GM21619 (cell line): ENCODE measurements around the gene KLC1.

Source experiments
- ATAC-seq: cut with Tn5 transposase; IDR thresholded peaks from one replicate; pipeline ENCODE4 v1.9.1; 2021; ENCODE audit not compliant: unreplicated experiment

KLC1 gene

GRCh38 chr14:103688906-103689902, 60.2 kb downstream of the KLC1 start:
- ATAC-seq = no peak

DNA sequence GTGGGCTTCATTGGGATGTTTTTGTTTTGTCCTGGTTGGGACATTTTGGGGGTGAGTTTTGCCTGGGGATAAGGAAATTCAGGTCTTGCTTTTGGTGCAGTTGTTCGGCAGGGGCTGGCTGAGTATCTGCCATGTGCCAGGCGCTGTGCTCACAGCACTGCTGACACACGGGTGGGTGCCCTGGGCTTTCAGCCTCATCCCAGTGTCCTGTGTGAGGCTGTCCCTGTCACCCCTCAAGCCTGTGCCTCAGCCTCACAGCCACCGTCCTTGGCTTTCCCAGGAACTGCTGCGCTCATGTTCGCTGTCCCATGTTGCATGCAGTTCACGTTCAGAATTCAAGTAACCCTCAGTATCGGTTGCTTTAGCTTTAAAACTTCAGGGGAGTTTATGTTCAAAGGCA, 61.3 kb downstream of the KLC1 start:
- no peak for ATAC-seq

GRCh38 chr14:103691655-103692054, 62.6 kb downstream of the KLC1 start:
- ATAC-seq = peak; percentile 69

DNA sequence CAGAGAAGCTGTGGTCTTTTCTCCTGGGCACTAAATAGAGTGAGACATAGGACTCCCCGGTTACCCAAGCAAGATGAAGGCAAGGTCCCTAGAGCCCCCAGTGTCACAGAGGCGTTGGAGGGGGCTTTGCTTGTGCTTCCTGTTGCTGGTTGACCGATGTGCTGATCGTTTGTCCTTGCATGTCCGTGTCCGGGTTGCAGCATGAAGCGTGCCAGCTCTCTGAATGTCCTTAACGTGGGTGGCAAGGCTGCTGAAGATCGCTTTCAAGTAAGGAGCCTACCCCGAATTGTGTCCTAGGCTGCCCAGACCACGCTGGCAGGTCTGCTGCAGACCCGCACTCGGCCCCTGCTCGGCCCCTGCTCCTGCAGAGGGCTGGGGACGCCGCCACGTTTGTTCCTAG, 63.1 kb downstream of the KLC1 start:
- ATAC-seq = peak; percentile 22

GRCh38 chr14:103692871-103693270, 63.9 kb downstream of the KLC1 start:
- no peak for ATAC-seq

DNA sequence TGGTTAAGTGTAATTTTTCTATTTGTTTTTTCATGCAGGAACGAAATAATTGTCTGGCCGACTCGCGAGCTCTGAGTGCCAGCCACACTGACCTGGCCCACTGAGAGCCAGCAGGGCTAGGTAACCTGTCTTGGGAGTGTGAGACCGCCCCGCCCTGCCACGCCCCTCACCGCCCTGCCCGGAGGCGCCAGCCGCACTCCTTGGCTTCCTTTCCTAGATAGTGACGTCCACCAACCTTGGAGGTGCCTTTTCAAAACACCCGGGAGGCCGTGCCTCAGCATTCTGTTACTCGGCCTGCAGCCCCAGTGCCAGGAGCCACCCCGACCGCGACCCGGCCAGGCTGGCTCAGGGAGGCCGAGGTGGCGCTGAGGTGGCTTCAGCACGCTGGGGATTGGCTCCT, 64.5 kb downstream of the KLC1 start:
- ATAC-seq = no peak

DNA sequence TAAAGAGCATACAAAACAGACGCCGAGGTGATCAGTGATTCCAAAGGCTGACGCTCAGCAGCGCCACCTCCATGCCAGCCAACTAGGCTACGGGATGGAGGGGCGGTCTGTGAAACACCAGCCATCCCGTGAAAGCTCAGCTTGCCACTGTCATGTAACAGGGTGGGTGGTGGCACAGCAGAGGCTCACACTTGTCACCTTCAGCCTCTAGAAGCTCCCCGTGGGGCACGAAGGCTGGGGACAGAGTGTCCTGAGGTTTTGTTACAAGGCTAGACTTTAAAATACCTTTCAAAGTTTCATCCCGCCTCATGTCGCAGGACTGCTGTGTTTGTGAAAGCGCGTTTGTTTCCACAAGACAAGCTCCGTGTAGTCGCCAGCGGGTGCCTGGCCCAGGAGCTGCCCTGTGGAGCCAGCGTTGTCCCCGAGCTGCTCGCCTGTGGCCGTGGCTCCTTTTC, 65.6 kb downstream of the KLC1 start:
- ATAC-seq = no peak

- ATAC-seq = no peak
These were observed 66.5 kb downstream of the KLC1 start for GRCh38 chr14:103695296-103696069.

GRCh38 chr14:103696070-103696402, 67.0 kb downstream of the KLC1 start:
- no peak for ATAC-seq

- ATAC-seq = no peak
These were observed 67.6 kb downstream of the KLC1 start for GRCh38 chr14:103696466-103697071.

GRCh38 chr14:103697206-103697602, 68.2 kb downstream of the KLC1 start:
- ATAC-seq = no peak

DNA sequence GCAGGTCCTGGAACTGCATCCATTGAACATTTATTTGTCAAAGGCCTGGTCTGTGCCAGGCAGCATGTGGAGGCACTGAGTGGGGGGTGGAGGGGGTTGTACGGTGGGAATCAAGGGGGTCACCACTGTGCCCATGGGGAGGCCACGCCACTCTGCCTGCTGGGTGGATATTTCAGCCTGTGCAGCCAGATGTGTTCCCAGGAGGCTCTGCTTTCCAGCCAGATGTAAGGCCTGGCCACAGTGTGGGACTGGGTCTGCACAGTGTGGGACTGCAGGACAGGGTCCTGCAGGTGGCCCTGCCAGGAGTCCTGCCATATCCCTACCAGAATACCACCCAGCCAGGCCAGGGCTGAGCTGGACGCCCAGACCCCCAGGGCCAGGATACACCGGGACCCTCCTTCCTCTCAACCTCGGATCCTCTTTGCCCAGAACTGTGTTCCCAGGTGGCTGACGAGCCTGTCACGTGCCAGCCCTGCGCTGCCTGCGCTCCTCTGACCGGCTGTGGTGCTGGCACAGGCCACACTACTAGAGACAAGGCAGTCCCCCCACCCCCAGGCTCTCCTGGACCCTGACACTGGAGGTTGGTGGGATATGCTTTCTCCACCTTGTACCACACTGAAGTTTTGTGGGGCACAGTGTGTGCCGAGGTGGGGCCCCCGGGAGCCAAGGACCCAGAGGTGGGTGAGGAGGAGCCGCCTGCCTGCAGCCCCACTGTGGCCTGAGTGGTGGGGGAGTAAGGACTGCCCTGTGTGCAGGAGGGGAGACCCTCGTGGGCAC, 68.8 kb downstream of the KLC1 start:
- ATAC-seq = no peak

DNA sequence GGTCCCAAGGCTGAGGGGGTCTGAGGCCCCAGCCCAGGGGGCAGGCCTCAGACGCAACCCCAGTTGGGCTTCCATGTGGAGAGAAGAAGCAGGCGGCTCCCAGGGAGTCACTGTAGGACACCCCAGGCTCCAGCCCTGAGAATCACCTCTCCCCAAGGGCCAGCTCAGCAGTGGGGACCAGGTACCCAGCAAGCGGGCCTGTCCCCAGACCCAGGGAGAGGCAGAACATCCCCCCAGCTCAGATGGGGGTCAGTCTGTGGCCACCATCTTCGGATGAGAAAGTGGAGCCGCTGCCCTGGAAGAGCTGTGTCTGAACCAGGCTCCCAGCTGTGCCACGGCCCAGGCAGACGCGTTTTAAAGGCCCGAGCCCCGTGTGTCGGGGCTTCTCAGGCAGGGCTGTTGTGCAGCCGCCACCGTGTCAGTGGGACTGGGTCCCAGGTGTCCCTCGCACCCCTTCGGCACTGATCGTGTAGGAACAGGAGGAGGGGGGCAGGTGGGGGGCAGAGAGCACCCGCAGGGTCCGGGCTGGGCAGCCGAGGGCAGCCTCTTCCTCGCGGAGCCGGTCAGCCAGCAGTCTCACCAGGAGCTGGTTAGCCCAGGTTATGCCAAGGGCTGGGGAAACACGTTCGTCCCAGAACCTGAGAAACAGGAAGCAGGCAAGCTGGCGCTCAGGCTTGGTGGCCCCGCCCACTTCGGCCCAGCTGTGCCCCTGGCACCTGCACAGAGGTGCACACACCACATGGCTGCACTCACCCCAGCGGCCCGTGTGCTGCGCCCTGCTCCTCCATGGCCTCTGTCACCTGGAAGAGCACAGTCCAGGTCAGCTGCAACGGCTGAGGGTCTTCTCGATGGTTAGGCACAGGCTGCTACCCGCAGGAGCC, 69.6 kb downstream of the KLC1 start:
- ATAC-seq = no peak

- ATAC-seq = no peak
These were observed 70.2 kb downstream of the KLC1 start for GRCh38 chr14:103699261-103699661.

DNA sequence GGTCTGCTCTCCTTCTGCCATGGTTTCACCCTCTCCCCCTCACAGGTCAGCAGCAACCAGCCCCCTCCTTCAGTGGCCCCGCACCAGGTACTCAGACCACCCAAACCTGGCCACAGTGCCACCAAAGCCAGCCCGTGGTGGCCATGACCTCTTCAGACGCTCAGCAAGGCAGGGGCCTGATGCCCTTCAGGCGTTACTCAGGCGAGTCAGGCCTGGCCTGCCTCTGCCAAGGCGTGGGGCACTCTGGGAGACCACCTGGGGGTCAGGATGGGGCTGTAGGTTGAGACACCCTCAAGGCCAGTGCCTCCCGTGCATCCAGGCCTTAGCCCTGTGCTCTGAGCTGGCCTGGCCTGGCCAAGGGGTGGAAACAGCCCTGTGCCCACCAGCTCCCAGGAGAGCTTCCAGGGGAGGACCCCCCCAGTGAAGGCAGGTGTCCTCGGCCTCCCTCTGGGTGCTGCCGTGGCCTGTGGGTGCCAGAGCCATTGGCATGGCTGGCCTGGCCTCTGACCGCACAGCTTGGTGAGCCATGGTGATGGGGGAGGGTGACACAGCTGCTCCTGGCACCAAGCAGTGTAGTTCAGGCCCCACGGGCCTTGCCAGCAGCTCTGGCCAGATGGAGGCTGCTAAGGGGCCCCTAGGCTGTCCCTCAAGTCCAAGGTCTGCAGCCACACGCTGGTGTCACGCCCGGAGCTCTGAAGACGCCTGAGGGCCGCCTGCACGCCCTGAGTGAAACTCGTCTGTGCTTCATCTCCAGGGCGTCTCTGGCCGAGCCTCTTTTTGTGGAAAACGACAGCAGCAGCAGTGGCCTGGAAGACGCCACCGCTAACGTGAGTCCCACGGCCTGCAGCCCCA, 71.1 kb downstream of the KLC1 start:
- ATAC-seq = no peak

DNA sequence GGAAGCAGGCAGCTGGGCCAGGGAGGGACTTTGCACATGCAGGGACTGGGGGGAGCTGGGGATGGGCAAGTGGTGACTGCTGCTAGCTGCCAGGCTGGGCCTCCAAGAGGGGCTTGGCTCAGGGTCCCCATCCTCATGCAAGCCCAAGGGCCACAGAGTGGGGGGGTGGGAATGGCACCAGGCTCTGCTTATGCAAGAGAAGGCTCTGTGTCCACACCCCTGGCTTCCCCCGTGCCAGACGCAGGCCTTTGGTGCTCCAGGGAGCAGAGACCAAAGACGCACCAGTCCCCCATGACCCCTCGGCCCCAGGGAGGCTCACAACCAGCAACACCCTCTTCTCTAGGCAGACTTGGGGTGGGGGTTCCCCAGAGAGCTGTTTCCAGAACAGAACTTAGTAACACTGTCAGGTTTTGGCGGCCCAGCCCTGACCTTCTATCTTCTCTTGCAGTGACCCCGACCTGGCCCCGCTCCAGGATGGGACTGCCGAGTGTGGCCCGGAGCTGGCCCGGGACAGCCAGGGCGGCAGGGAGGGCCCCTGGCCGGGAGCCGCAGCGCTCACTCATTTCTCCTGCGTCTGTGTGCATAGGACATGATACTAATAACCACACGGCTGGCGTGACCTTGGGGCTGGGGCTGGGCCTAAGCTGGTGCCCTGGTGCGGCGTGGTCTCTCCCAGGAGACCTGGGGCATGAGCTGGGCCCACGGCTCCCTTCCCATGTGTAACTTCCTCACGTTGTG, 71.9 kb downstream of the KLC1 start:
- ATAC-seq = no peak

- ATAC-seq = no peak
These were observed 73.1 kb downstream of the KLC1 start for GRCh38 chr14:103702095-103702494.
